ENCODE data around the gene FOXB1. TPM values are rescaled to one million over a fixed set of nuclear protein-coding genes. Genes with fewer than 3 reads are reported as not detected.

The FOXB1 gene
- total and polyA plus RNA-seq, 9 of the 15 experiments (the other 6 are each of a cell fraction or from before 2014, with no cell fraction given): not detected

GRCh38 chr15:59960318-59960717 lies 43.8 kb upstream of the FOXB1 start (continued):
- TF ChIP-seq ARID4B (CRISPR knock-in tag; IDR thresholded peaks at IDR 0.05): no peak
- TF ChIP-seq PHF20 (IDR thresholded peaks at IDR 0.05; ENCODE audit: partially characterized antibody): no peak
- TF ChIP-seq ILF3 (IDR thresholded peaks at IDR 0.05; ENCODE audit: borderline replicate concordance): no peak
- TF ChIP-seq ZNF586 (CRISPR knock-in tag; conservative IDR thresholded peaks at IDR 0.05): no peak
- TF ChIP-seq BRF1 (IDR thresholded peaks at IDR 0.05; ENCODE audit: borderline replicate concordance, extremely low read depth, insufficient read length): no peak
- no peak for TF ChIP-seq SETDB1 (IDR thresholded peaks at IDR 0.05; ENCODE audit: low read length)
- TF ChIP-seq TSHZ1 (CRISPR knock-in tag; IDR thresholded peaks at IDR 0.05): no peak
- no peak for TF ChIP-seq PREB (CRISPR knock-in tag; IDR thresholded peaks at IDR 0.05)
- TF ChIP-seq POLR2AphosphoS2 (IDR thresholded peaks at IDR 0.05; ENCODE audit: low read length): no peak
